ENCODE data around the gene GK.

Gene GK

GRCh38 chrX:30779453-30780030 lies 126.3 kb downstream of the GK start:
- Histone ChIP-seq H3K4me3 (ENCODE audit: low read length) (no peak overlapping the region), H3K4me2 (ENCODE audit: low read depth, low read length) (no peak overlapping the region), H3K27ac (ENCODE audit: low read length) (no peak overlapping the region), H3K4me1 (ENCODE audit: low read length) (no peaks in the 10 kb centered on the region), H3K9me2 (replicated peaks; ENCODE audit: insufficient read depth, low read length) (no peaks in the 10 kb centered on the region), H4K20me1 (ENCODE audit: insufficient read depth, low read length) (no peaks in the 10 kb centered on the region), H3K27me3 (replicated peaks; ENCODE audit: insufficient read depth, low read length) (no peaks in the 10 kb centered on the region), H3K79me2 (ENCODE audit: low read length) (no peaks in the 10 kb centered on the region), H2AFZ (ENCODE audit: low read length) (no peak overlapping the region), H3K9me3 (replicated peaks; ENCODE audit: insufficient read depth, low read length) (no peaks in the 10 kb centered on the region), H3F3A (ENCODE audit: insufficient read depth, low read length) (no peaks in the 10 kb centered on the region), H3K36me3 (replicated peaks; ENCODE audit: insufficient read depth, low read length) (no peaks in the 10 kb centered on the region), H3K9ac (ENCODE audit: low read length) (no peak overlapping the region)
- TF ChIP-seq EZH2phosphoT487 (IDR thresholded peaks at IDR 0.05; ENCODE audit: low read length) (no peak), EZH2 (optimal IDR thresholded peaks at IDR 0.05; ENCODE audit: low read depth, low read length) (no peak), CTCF (IDR thresholded peaks at IDR 0.05; ENCODE audit: low read length) (no peak)
- DNase-seq: no peak
